Ishikawa (cell line): ENCODE results near the gene CFAP45.

Experiments used
- CEBPB ChIP-seq: IDR thresholded peaks from 2 replicates; pipeline ENCODE4 v1.6.1; 2012
- CREB1 ChIP-seq: IDR thresholded peaks from 2 replicates; pipeline ENCODE4 v1.6.1; 2012; ENCODE audit warnings: low read depth
- EGR1 ChIP-seq: IDR thresholded peaks from 2 replicates; pipeline ENCODE4 v1.6.1; 2012
- EP300 ChIP-seq: IDR thresholded peaks from 2 replicates; pipeline ENCODE4 v1.6.1; 2012; ENCODE audit warnings: borderline replicate concordance
- FOXM1 ChIP-seq: IDR thresholded peaks from 2 replicates; pipeline ENCODE4 v1.6.1; 2012; ENCODE audit warnings: low read depth, borderline replicate concordance
- NFIC ChIP-seq: IDR thresholded peaks from 2 replicates; pipeline ENCODE4 v1.6.1; 2012
- RAD21 ChIP-seq: IDR thresholded peaks from 2 replicates; pipeline ENCODE4 v1.6.1; 2012; ENCODE audit warnings: low read depth
- TF ChIP-seq, protein P1 (sequence below): IDR thresholded peaks from 2 replicates; pipeline ENCODE4 v1.6.1; 2012; ENCODE audit warnings: low read depth, mild to moderate bottlenecking
- TF ChIP-seq, protein P2 (sequence below): IDR thresholded peaks from 2 replicates; pipeline ENCODE4 v1.6.1; 2012

DNA sequence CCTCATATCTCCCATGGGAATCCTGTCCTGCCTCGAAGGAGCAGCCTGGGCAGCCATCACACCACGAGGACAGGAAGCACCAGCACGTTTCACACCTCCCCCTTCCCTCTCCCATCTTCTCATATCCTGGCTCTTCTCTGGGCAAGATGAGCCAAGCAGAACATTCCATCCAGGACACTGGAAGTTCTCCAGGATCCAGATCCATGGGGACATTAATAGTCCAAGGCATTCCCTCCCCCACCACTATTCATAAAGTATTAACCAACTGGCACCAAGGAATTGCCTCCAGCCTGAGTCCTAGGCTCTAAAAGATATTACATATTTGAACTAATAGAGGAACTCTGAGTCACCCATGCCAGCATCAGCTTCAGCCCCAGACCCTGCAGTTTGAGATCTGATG, 64.6 kb downstream of the CFAP45 start:
- TF ChIP-seq NFIC (no peak), CREB1 (no peak), EP300 (no peak), FOXM1 (no peak), CEBPB (no peak), RAD21 (no peak), EGR1 (no peak)
- TF ChIP-seq, protein P1, sequence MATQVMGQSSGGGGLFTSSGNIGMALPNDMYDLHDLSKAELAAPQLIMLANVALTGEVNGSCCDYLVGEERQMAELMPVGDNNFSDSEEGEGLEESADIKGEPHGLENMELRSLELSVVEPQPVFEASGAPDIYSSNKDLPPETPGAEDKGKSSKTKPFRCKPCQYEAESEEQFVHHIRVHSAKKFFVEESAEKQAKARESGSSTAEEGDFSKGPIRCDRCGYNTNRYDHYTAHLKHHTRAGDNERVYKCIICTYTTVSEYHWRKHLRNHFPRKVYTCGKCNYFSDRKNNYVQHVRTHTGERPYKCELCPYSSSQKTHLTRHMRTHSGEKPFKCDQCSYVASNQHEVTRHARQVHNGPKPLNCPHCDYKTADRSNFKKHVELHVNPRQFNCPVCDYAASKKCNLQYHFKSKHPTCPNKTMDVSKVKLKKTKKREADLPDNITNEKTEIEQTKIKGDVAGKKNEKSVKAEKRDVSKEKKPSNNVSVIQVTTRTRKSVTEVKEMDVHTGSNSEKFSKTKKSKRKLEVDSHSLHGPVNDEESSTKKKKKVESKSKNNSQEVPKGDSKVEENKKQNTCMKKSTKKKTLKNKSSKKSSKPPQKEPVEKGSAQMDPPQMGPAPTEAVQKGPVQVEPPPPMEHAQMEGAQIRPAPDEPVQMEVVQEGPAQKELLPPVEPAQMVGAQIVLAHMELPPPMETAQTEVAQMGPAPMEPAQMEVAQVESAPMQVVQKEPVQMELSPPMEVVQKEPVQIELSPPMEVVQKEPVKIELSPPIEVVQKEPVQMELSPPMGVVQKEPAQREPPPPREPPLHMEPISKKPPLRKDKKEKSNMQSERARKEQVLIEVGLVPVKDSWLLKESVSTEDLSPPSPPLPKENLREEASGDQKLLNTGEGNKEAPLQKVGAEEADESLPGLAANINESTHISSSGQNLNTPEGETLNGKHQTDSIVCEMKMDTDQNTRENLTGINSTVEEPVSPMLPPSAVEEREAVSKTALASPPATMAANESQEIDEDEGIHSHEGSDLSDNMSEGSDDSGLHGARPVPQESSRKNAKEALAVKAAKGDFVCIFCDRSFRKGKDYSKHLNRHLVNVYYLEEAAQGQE = no peak
- TF ChIP-seq, protein P2, sequence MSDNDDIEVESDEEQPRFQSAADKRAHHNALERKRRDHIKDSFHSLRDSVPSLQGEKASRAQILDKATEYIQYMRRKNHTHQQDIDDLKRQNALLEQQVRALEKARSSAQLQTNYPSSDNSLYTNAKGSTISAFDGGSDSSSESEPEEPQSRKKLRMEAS = no peak
